A673 (cell line): ENCODE data around the gene ASB18. TPM values are rescaled to one million over a fixed set of nuclear protein-coding genes. Genes with fewer than 3 reads are reported as not detected.

Source experiments
- BruUV-seq: library from RNA; stranded (reverse); fragments of 400-500 nt; replicated peaks from 2 replicates; lab custom pipeline; 2021; lab: Mats Ljungman, UMichigan
- CTCF ChIA-PET: fragments of 300-600 bp; sonication (Branson Sonifier 250); formaldehyde crosslinking; loops from one replicate; lab custom pipeline; 2022; ENCODE audit warnings: antibody characterized with exemption; lab: Charles Lee
- POLR2A ChIA-PET: fragments of 300-600 bp; sonication (Branson Sonifier 250); formaldehyde crosslinking; loops from one replicate; lab custom pipeline; 2022; ENCODE audit warnings: antibody characterized with exemption; ENCODE audit not compliant: low non-redundant PET; lab: Charles Lee
- DNase-seq: peaks from one replicate; pipeline ENCODE4 v3.0.0-alpha.2; 2015; ENCODE audit warnings: low spot score
- H3K27ac ChIP-seq: fragments of 200-600 bp; sonication (generic); 2 replicates; pipeline ENCODE4 v1.5.1; 2016; ENCODE audit warnings: mixed run types, low read depth, mild to moderate bottlenecking, mixed read lengths, antibody characterized with exemption, low read length; ENCODE audit not compliant: poor library complexity, severe bottlenecking
- H3K27me3 ChIP-seq: fragments of 200-600 bp; sonication (generic); replicated peaks from 2 replicates; pipeline ENCODE4 v1.6.1; 2017; ENCODE audit warnings: mixed run types, low read depth, mild to moderate bottlenecking, mixed read lengths, antibody characterized with exemption, low read length; ENCODE audit not compliant: insufficient read depth, poor library complexity
- H3K36me3 ChIP-seq: fragments of 200-600 bp; sonication (generic); 2 replicates; pipeline ENCODE4 v1.6.1; 2016; ENCODE audit warnings: mixed run types, mild to moderate bottlenecking, mixed read lengths, antibody characterized with exemption, low read length; ENCODE audit not compliant: insufficient read depth, poor library complexity, severe bottlenecking
- H3K4me1 ChIP-seq: fragments of 200-600 bp; sonication (generic); 2 replicates; pipeline ENCODE4 v1.6.1; 2017; ENCODE audit warnings: mixed run types, mild to moderate bottlenecking, mixed read lengths, antibody characterized with exemption, low read length; ENCODE audit not compliant: insufficient read depth, poor library complexity, severe bottlenecking
- H3K4me3 ChIP-seq: fragments of 200-600 bp; sonication (generic); 2 replicates; pipeline ENCODE4 v1.5.1; 2016; ENCODE audit warnings: low read depth, mixed run types, mild to moderate bottlenecking, mixed read lengths, low read length; ENCODE audit not compliant: poor library complexity, severe bottlenecking
- H3K9me3 ChIP-seq: fragments of 200-600 bp; sonication (generic); 2 replicates; pipeline ENCODE4 v1.6.1; 2016; ENCODE audit warnings: mixed run types, low read depth, mild to moderate bottlenecking, mixed read lengths, antibody characterized with exemption, low read length; ENCODE audit not compliant: poor library complexity, severe bottlenecking
- EZH2 ChIP-seq: fragments of 200-600 bp; sonication (generic); IDR thresholded peaks from 2 replicates; pipeline ENCODE4 v1.6.1; 2017; ENCODE audit warnings: borderline replicate concordance, low read depth, mild to moderate bottlenecking, mixed read lengths, antibody characterized with exemption, low read length; ENCODE audit not compliant: poor library complexity, severe bottlenecking
- intact Hi-C: fragments of 100-400 bp; cut with micrococcal nuclease; formaldehyde crosslinking; loops from one replicate; pipeline ENCODE4 v1.10.0; 2022; ENCODE audit not compliant: unreplicated experiment
- total RNA-seq: library from RNA; stranded (reverse); gene quantifications from 2 replicates; pipeline ENCODE4 v1.2.3, GENCODE V29; 2021
- TF ChIP-seq, protein P1 (sequence below): fragments of 300-800, 200-600 bp; sonication (generic); conservative IDR thresholded peaks from 2 replicates; pipeline ENCODE4 v1.5.1; 2017; ENCODE audit warnings: low read depth, mild to moderate bottlenecking, antibody characterized with exemption, low read length, moderate library complexity, mixed read lengths

Gene ASB18
- total RNA-seq, 1 experiment from 2014 or later = not detected

DNA sequence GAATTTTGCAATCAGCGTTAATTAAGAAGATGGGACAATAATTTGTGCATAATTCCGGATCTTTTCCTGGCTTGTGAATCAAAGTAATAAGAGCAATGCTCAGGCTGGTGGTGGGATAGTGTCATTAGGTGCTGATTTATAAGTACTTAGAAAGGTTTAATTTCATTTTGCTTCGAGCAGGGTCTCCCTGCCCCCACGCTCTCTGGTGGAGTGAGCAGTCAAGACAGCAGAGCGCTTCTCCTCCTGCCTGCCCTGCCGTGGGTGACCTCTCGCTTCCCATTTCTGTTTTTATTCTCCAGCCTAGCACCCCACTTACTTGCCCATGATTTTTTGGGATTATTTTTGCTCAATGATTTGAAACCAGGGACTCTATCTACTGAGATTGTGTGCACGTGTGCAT is 7.1 kb downstream of the ASB18 start:
- H3K27me3 ChIP-seq = peaks cover 64% of the 10 kb centered on the region
- POLR2A ChIA-PET = no interaction called here
- no peak for DNase-seq
- H3K4me3 ChIP-seq = no peak overlapping the region
- H3K4me1 ChIP-seq = no peaks in the 10 kb centered on the region
- intact Hi-C loops = no loop called here
- no TSS peak for BruUV-seq
- H3K9me3 ChIP-seq = no peaks in the 10 kb centered on the region
- TF ChIP-seq, protein P1, sequence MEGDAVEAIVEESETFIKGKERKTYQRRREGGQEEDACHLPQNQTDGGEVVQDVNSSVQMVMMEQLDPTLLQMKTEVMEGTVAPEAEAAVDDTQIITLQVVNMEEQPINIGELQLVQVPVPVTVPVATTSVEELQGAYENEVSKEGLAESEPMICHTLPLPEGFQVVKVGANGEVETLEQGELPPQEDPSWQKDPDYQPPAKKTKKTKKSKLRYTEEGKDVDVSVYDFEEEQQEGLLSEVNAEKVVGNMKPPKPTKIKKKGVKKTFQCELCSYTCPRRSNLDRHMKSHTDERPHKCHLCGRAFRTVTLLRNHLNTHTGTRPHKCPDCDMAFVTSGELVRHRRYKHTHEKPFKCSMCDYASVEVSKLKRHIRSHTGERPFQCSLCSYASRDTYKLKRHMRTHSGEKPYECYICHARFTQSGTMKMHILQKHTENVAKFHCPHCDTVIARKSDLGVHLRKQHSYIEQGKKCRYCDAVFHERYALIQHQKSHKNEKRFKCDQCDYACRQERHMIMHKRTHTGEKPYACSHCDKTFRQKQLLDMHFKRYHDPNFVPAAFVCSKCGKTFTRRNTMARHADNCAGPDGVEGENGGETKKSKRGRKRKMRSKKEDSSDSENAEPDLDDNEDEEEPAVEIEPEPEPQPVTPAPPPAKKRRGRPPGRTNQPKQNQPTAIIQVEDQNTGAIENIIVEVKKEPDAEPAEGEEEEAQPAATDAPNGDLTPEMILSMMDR = no peak
- no peak for TF ChIP-seq EZH2
- CTCF ChIA-PET = no interaction called here
- H3K27ac ChIP-seq = no peak overlapping the region
- no peaks in the 10 kb centered on the region for H3K36me3 ChIP-seq

GRCh38 chr2:236256366-236256985 is 7.7 kb downstream of the ASB18 start:
- intact Hi-C loops = no loop called here
- Histone ChIP-seq H3K4me1 (no peaks in the 10 kb centered on the region), H3K27me3 (peaks cover 64% of the 10 kb centered on the region), H3K9me3 (no peaks in the 10 kb centered on the region), H3K36me3 (no peaks in the 10 kb centered on the region), H3K27ac (no peak overlapping the region), H3K4me3 (no peak overlapping the region)
- BruUV-seq = no TSS peak
- ChIA-PET CTCF (no interaction called here), POLR2A (no interaction called here)
- TF ChIP-seq, protein P1 = no peak
- TF ChIP-seq EZH2 = no peak
- DNase-seq = no peak

DNA sequence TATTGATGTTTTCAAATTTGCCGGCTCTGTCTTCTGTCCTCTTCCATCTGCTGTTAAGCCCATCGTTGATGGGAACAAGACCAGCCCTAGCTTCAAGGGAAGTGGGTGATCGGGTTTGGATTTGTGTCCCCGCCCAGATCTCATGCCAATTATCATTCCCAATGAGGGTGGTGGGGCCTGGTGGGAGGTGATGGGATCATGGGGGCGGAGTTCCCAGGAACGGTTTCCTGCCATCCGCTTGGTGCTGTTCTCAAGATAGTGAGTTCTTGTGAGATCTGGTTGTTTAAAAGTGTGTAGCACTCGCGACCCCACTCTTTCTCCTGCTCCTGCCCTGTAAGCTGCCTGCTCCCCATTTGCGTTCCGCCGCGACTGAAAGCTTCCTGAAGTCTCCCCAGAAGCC is 9.5 kb downstream of the ASB18 start:
- H3K4me3 ChIP-seq = no peak overlapping the region
- H3K4me1 ChIP-seq = no peaks in the 10 kb centered on the region
- POLR2A ChIA-PET = no interaction called here
- DNase-seq = no peak
- H3K36me3 ChIP-seq = no peaks in the 10 kb centered on the region
- no TSS peak for BruUV-seq
- intact Hi-C loops = no loop called here
- peaks cover 64% of the 10 kb centered on the region for H3K27me3 ChIP-seq
- TF ChIP-seq, protein P1 = no peak
- TF ChIP-seq EZH2 = no peak
- H3K27ac ChIP-seq = no peak overlapping the region
- CTCF ChIA-PET = no interaction called here
- no peaks in the 10 kb centered on the region for H3K9me3 ChIP-seq
